Loucy (cell line): Measurements from ENCODE around the gene ECEL1.
"Not testable (repeated sequence)": the region's sequence is repeated elsewhere in the genome, so short reads cannot be mapped to it uniquely, and the experiment has no call there.

ENCODE experiments used
- H2AFZ ChIP-seq: fragments of 200-600 bp; sonication (generic); 2 replicates; pipeline ENCODE4 v1.6.0; 2016; ENCODE audit warnings: antibody characterized with exemption, mild to moderate bottlenecking, low read length, moderate library complexity
- H3F3A ChIP-seq: fragments of 200-600 bp; 2 replicates; pipeline ENCODE4 v1.6.0; 2016; ENCODE audit warnings: antibody characterized with exemption, low read depth, mild to moderate bottlenecking
- H3K27me3 ChIP-seq: fragments of 200-600 bp; sonication (generic); 2 replicates; pipeline ENCODE4 v1.6.1; 2014; ENCODE audit warnings: low read length, mild to moderate bottlenecking; ENCODE audit not compliant: insufficient read depth, poor library complexity, severe bottlenecking
- H3K36me3 ChIP-seq: fragments of 200-600 bp; sonication (generic); 2 replicates; pipeline ENCODE4 v1.6.1; 2016; ENCODE audit warnings: low read length; ENCODE audit not compliant: insufficient read depth
- H3K4me1 ChIP-seq: fragments of 200-600 bp; sonication (generic); 2 replicates; pipeline ENCODE4 v1.5.1; 2014; ENCODE audit warnings: low read length, mild to moderate bottlenecking; ENCODE audit not compliant: insufficient read depth, poor library complexity, severe bottlenecking
- H3K4me2 ChIP-seq: fragments of 200-600 bp; sonication (generic); 2 replicates; pipeline ENCODE4 v1.6.0; 2014; ENCODE audit warnings: antibody characterized with exemption, low read length, low read depth, mild to moderate bottlenecking; ENCODE audit not compliant: poor library complexity, severe bottlenecking
- H3K4me3 ChIP-seq: fragments of 200-600 bp; sonication (generic); 2 replicates; pipeline ENCODE4 v1.5.1; 2014; ENCODE audit warnings: low read length, mild to moderate bottlenecking, mixed read lengths; ENCODE audit not compliant: poor library complexity, severe bottlenecking
- H3K79me2 ChIP-seq: fragments of 200-600 bp; sonication (generic); 2 replicates; pipeline ENCODE4 v1.6.1; 2014; ENCODE audit warnings: low read length; ENCODE audit not compliant: insufficient read depth
- H3K9ac ChIP-seq: fragments of 200-600 bp; sonication (generic); 2 replicates; pipeline ENCODE4 v1.6.0; 2014; ENCODE audit warnings: mild to moderate bottlenecking, low read depth, low read length, moderate library complexity; ENCODE audit not compliant: poor library complexity, severe bottlenecking
- H3K9me2 ChIP-seq: fragments of 200-600 bp; sonication (generic); replicated peaks from 2 replicates; pipeline ENCODE4 v1.6.1; 2016; ENCODE audit warnings: low read depth, low read length, mixed read lengths
- H3K9me3 ChIP-seq: fragments of 200-600 bp; sonication (generic); 2 replicates; pipeline ENCODE4 v1.6.1; 2014; ENCODE audit warnings: mild to moderate bottlenecking, antibody characterized with exemption, low read length, low read depth; ENCODE audit not compliant: insufficient read depth
- H4K20me1 ChIP-seq: fragments of 200-600 bp; sonication (generic); 2 replicates; pipeline ENCODE4 v1.6.0; 2014; ENCODE audit warnings: antibody characterized with exemption, low read length, mild to moderate bottlenecking; ENCODE audit not compliant: insufficient read depth, poor library complexity, severe bottlenecking
- EZH2phosphoT487 ChIP-seq: fragments of 200-600 bp; IDR thresholded peaks from 2 replicates; pipeline ENCODE4 v1.6.1; 2018; ENCODE audit warnings: antibody characterized with exemption, mild to moderate bottlenecking, moderate library complexity, borderline replicate concordance
- TF ChIP-seq, protein P1 (sequence below): fragments of 200-600 bp; sonication (generic); conservative IDR thresholded peaks from 2 replicates; pipeline ENCODE4 v1.5.1; 2014; ENCODE audit warnings: mild to moderate bottlenecking, antibody characterized with exemption, low read length

ECEL1 gene

GRCh38 chr2:232434091-232434490, 53.5 kb downstream of the ECEL1 start:
- Histone ChIP-seq H3K9me3 (no peaks in the 10 kb centered on the region), H3K79me2 (no peaks in the 10 kb centered on the region), H3K27me3 (no peaks in the 10 kb centered on the region), H3K9me2 (no peaks in the 10 kb centered on the region), H3K9ac (no peak overlapping the region), H4K20me1 (no peaks in the 10 kb centered on the region), H3K4me1 (no peaks in the 10 kb centered on the region), H3K36me3 (no peaks in the 10 kb centered on the region), H3F3A (no peaks in the 10 kb centered on the region), H3K4me2 (no peak overlapping the region), H3K4me3 (no peak overlapping the region), H2AFZ (no peak overlapping the region)
- TF ChIP-seq EZH2phosphoT487, result no peak
- TF ChIP-seq, protein P1, sequence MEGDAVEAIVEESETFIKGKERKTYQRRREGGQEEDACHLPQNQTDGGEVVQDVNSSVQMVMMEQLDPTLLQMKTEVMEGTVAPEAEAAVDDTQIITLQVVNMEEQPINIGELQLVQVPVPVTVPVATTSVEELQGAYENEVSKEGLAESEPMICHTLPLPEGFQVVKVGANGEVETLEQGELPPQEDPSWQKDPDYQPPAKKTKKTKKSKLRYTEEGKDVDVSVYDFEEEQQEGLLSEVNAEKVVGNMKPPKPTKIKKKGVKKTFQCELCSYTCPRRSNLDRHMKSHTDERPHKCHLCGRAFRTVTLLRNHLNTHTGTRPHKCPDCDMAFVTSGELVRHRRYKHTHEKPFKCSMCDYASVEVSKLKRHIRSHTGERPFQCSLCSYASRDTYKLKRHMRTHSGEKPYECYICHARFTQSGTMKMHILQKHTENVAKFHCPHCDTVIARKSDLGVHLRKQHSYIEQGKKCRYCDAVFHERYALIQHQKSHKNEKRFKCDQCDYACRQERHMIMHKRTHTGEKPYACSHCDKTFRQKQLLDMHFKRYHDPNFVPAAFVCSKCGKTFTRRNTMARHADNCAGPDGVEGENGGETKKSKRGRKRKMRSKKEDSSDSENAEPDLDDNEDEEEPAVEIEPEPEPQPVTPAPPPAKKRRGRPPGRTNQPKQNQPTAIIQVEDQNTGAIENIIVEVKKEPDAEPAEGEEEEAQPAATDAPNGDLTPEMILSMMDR, result no peak

- H3K4me2 ChIP-seq, H3K4me1 ChIP-seq, H3K27me3 ChIP-seq, H4K20me1 ChIP-seq, H3K36me3 ChIP-seq, H3F3A ChIP-seq, H3K4me3 ChIP-seq, H3K9me3 ChIP-seq, H2AFZ ChIP-seq, H3K9ac ChIP-seq, H3K79me2 ChIP-seq, H3K9me2 ChIP-seq: not testable (repeated sequence)
Measured at GRCh38 chr2:232433622-232434021, 54.0 kb downstream of the ECEL1 start.

- Histone ChIP-seq H2AFZ (no peak overlapping the region; the same call in 1 of the 2 replicates), H4K20me1 (no peaks in the 10 kb centered on the region), H3K79me2 (no peaks in the 10 kb centered on the region), H3K36me3 (no peaks in the 10 kb centered on the region), H3F3A (no peaks in the 10 kb centered on the region), H3K27me3 (no peaks in the 10 kb centered on the region), H3K4me3 (no peak overlapping the region), H3K9ac (no peak overlapping the region), H3K4me2 (no peak overlapping the region), H3K9me3 (no peaks in the 10 kb centered on the region), H3K9me2 (no peaks in the 10 kb centered on the region), H3K4me1 (no peaks in the 10 kb centered on the region)
- TF ChIP-seq, protein P1, result peak; percentile 46
- no peak for TF ChIP-seq EZH2phosphoT487
Measured at GRCh38 chr2:232432598-232433184, 54.9 kb downstream of the ECEL1 start.
